Progenitor cell of endocrine pancreas (in vitro differentiated cells): ENCODE results near the gene PTPRZ1. TPM values are rescaled to one million over a fixed set of nuclear protein-coding genes. Genes with fewer than 3 reads are reported as not detected.

Source experiments
- DNase-seq: peaks from one replicate; pipeline ENCODE4 v3.0.0; 2021; ENCODE audit warnings: low spot score; ENCODE audit not compliant: unreplicated experiment
- H3K27ac Mint-ChIP-seq: 2 replicates; pipeline ENCODE4 v1.8.0; 2021; ENCODE audit warnings: mild to moderate bottlenecking, moderate library complexity, mixed read lengths
- H3K27me3 Mint-ChIP-seq: 2 replicates; pipeline ENCODE4 v1.8.0; 2021; ENCODE audit warnings: mixed read lengths
- H3K36me3 Mint-ChIP-seq: 2 replicates; pipeline ENCODE4 v1.8.0; 2022; ENCODE audit warnings: mixed read lengths; ENCODE audit not compliant: insufficient read depth
- H3K4me1 Mint-ChIP-seq: 2 replicates; pipeline ENCODE4 v1.8.0; 2021; ENCODE audit warnings: low read depth, mixed read lengths
- H3K4me3 Mint-ChIP-seq: 2 replicates; pipeline ENCODE4 v1.8.0; 2021; ENCODE audit warnings: low read depth, mild to moderate bottlenecking, moderate library complexity, mixed read lengths
- H3K9me3 Mint-ChIP-seq: 2 replicates; pipeline ENCODE4 v1.8.0; 2021; ENCODE audit warnings: low read depth, mixed read lengths
- long read RNA-seq: library from polyadenylated mRNA; unstranded; transcript quantifications from one replicate; pipeline ENCODE4 v2.0.0, GENCODE V29; 2020
- total RNA-seq: library from RNA; stranded (reverse); gene quantifications from 2 replicates; pipeline ENCODE4 v1.2.1, GENCODE V29; 2021
- TF ChIP-seq, protein P1 (sequence below): fragments of 200-600 bp; sonication (generic); IDR thresholded peaks from one replicate; pipeline ENCODE4 v1.5.0; 2021; ENCODE audit warnings: antibody characterized with exemption, mild to moderate bottlenecking; ENCODE audit not compliant: unreplicated experiment

PTPRZ1 gene
- total RNA-seq, result 0.74 and 1.6 TPM in 2 replicates
- long read RNA-seq, partial matches to known transcripts, result 0 of 2 reads
- long read RNA-seq, other reads (novel, unspliced or antisense), result 2 of 2 reads

- TF ChIP-seq, protein P1, sequence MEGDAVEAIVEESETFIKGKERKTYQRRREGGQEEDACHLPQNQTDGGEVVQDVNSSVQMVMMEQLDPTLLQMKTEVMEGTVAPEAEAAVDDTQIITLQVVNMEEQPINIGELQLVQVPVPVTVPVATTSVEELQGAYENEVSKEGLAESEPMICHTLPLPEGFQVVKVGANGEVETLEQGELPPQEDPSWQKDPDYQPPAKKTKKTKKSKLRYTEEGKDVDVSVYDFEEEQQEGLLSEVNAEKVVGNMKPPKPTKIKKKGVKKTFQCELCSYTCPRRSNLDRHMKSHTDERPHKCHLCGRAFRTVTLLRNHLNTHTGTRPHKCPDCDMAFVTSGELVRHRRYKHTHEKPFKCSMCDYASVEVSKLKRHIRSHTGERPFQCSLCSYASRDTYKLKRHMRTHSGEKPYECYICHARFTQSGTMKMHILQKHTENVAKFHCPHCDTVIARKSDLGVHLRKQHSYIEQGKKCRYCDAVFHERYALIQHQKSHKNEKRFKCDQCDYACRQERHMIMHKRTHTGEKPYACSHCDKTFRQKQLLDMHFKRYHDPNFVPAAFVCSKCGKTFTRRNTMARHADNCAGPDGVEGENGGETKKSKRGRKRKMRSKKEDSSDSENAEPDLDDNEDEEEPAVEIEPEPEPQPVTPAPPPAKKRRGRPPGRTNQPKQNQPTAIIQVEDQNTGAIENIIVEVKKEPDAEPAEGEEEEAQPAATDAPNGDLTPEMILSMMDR, result no peak
- Mint-ChIP-seq H3K36me3 (no peaks in the 10 kb centered on the region), H3K4me3 (peak within 1 kb of the TSS; percentile 92), H3K27ac (peak within 1 kb of the TSS; percentile 67), H3K27me3 (peaks cover 67% of the 10 kb centered on the region), H3K4me1 (peaks cover 7% of the 10 kb centered on the region), H3K9me3 (no peaks in the 10 kb centered on the region)
- DNase-seq, result peak; percentile 47
Measured at GRCh38 chr7:121872831-121873288, at the start of gene PTPRZ1. Gene PTPRZ1, plus strand, starts transcription at chr7:121873161. Its CDS starts 339 bp downstream, at chr7:121873500.

DNA sequence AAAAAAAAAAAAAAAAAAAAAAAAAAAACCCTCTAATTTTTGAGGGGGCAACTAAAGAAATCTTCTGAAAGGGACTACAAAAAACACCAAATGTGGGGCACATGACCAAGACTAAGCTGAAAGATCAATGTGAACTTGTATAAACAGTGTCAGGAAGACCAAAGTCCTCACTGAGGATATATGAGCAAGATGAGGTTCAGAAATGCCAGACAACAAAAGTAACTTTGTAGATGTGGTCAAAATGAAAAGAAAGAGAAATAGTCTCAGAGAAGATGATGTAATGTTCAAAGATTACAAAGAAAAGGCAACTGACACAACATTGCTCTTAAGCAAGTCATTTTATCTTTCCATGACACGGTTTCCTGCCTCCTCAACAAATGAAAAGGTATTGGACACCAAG is 48.7 kb upstream of the PTPRZ1 start:
- Mint-ChIP-seq H3K36me3 (no peaks in the 10 kb centered on the region), H3K4me3 (no peak overlapping the region), H3K4me1 (peaks cover 2% of the 10 kb centered on the region), H3K27ac (no peak overlapping the region), H3K27me3 (no peaks in the 10 kb centered on the region), H3K9me3 (peaks cover 2% of the 10 kb centered on the region)
- TF ChIP-seq, protein P1, result no peak
- no peak for DNase-seq

DNA sequence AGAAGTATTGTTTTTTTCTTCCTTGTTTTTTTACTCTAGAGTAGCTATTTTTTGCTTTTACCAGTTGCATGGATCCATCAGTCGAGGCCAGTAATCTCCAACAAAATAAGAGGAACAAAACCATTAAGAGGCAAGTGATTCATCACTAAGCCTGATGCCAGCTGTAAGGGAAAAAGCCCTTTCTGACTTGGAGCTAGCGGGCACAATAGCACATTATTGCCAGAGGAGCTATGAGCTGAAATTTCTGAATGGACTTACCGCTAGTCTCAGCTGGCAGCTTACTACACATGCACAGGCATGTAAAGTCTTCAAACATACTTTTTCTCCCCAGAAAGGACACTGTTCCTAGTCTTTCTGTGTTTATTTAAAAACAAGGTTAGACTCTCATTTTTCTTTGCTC is 41.6 kb upstream of the PTPRZ1 start:
- H3K4me1 Mint-ChIP-seq, result no peaks in the 10 kb centered on the region
- peaks cover 3% of the 10 kb centered on the region for H3K9me3 Mint-ChIP-seq
- no peak overlapping the region for H3K27ac Mint-ChIP-seq
- TF ChIP-seq, protein P1, result no peak
- no peak overlapping the region for H3K4me3 Mint-ChIP-seq
- H3K36me3 Mint-ChIP-seq, result no peaks in the 10 kb centered on the region
- no peaks in the 10 kb centered on the region for H3K27me3 Mint-ChIP-seq
- DNase-seq, result no peak

DNA sequence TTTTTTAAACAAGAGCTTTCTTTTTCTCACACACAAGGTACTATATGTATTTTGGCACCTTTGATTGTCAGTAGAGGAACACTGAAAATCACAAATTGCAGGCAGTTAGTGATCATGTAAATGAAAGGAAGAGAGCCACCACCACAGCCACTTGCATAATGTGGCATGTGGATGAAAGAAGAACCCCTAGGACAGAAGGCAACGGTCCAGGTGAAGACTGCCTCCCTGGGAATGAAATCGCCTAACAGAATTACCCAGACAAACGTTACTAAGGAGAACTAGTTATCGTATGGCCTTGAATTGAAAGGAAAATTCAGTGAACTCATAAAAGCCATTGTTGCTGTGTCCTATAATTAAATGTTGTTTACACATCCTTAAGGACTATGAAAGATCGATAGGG is 41.2 kb upstream of the PTPRZ1 start:
- Mint-ChIP-seq H3K4me1 (no peaks in the 10 kb centered on the region), H3K9me3 (peaks cover 3% of the 10 kb centered on the region), H3K27me3 (no peaks in the 10 kb centered on the region), H3K4me3 (no peak overlapping the region), H3K36me3 (no peaks in the 10 kb centered on the region), H3K27ac (no peak overlapping the region)
- no peak for DNase-seq
- TF ChIP-seq, protein P1, result no peak

DNA sequence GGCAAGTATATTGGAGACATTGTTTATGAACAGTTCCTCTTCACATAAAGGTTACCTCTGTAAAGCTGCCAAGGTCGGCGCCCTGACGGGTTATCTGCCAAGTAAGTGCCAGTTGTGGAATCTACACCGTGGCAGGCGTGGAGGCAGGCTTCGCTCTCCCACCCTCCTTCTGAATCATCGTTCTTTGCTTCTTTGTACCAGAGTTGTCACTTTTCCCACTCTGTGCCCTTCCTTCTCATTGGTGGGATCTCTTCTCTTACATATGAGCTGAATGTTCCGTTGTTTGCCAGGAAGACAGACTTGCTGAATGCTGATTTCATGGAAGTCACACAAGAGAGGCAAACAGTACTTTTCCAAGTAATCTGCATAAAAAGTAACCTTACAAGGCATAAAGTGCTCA is 40.6 kb upstream of the PTPRZ1 start:
- DNase-seq, result no peak
- Mint-ChIP-seq H3K9me3 (peaks cover 3% of the 10 kb centered on the region), H3K4me3 (no peak overlapping the region), H3K4me1 (no peaks in the 10 kb centered on the region), H3K27me3 (no peaks in the 10 kb centered on the region), H3K36me3 (no peaks in the 10 kb centered on the region), H3K27ac (no peak overlapping the region)
- TF ChIP-seq, protein P1, result no peak
